Dendritic cell treated with granulocyte-macrophage colony-stimulating factor and Interleukin-4, amounts not matched to agents 40 ng/mL and 50 ng/mL, for 4 days (primary cell): ENCODE results near the gene MSRB3.

Experiments
- H3K27ac Mint-ChIP-seq: one replicate; pipeline ENCODE4 v1.8.0; 2022; ENCODE audit warnings: mild to moderate bottlenecking, mixed read lengths
- H3K27me3 Mint-ChIP-seq: one replicate; pipeline ENCODE4 v1.8.0; 2022; ENCODE audit warnings: mild to moderate bottlenecking, mixed read lengths
- H3K36me3 Mint-ChIP-seq: one replicate; pipeline ENCODE4 v1.8.0; 2022; ENCODE audit warnings: low read depth, mixed read lengths
- H3K4me1 Mint-ChIP-seq: one replicate; pipeline ENCODE4 v1.8.0; 2022; ENCODE audit warnings: low read depth, mixed read lengths
- H3K4me3 Mint-ChIP-seq: one replicate; pipeline ENCODE4 v1.8.0; 2022; ENCODE audit warnings: mild to moderate bottlenecking, moderate library complexity, mixed read lengths
- H3K9me3 Mint-ChIP-seq: one replicate; pipeline ENCODE4 v1.8.0; 2022; ENCODE audit warnings: mixed read lengths
- intact Hi-C: fragments of 100-400 bp; cut with micrococcal nuclease; formaldehyde crosslinking; loops from one replicate; pipeline ENCODE4 v1.15.0; 2022

MSRB3 gene

GRCh38 chr12:65500091-65500900 is 221.8 kb downstream of the MSRB3 start:
- H3K36me3 Mint-ChIP-seq: no peaks in the 10 kb centered on the region
- H3K27ac Mint-ChIP-seq: no peak overlapping the region
- intact Hi-C loops: no loop called here
- no peaks in the 10 kb centered on the region for H3K9me3 Mint-ChIP-seq
- no peaks in the 10 kb centered on the region for H3K27me3 Mint-ChIP-seq
- peaks cover 5% of the 10 kb centered on the region for H3K4me1 Mint-ChIP-seq
- no peak overlapping the region for H3K4me3 Mint-ChIP-seq

GRCh38 chr12:65501093-65501621 is 222.7 kb downstream of the MSRB3 start:
- Mint-ChIP-seq H3K36me3 (no peaks in the 10 kb centered on the region), H3K4me1 (peaks cover 5% of the 10 kb centered on the region), H3K27me3 (peaks cover 1% of the 10 kb centered on the region), H3K9me3 (no peaks in the 10 kb centered on the region), H3K27ac (no peak overlapping the region), H3K4me3 (no peak overlapping the region)
- intact Hi-C loops: no loop called here

GRCh38 chr12:65501935-65502334 is 223.5 kb downstream of the MSRB3 start:
- Mint-ChIP-seq H3K27me3 (peaks cover 3% of the 10 kb centered on the region), H3K27ac (no peak overlapping the region), H3K4me3 (no peak overlapping the region), H3K36me3 (no peaks in the 10 kb centered on the region), H3K9me3 (no peaks in the 10 kb centered on the region), H3K4me1 (peaks cover under 1% of the 10 kb centered on the region)
- intact Hi-C loops: no loop called here

- no peaks in the 10 kb centered on the region for H3K9me3 Mint-ChIP-seq
- H3K27me3 Mint-ChIP-seq: peaks cover 3% of the 10 kb centered on the region
- intact Hi-C loops: no loop called here
- no peak overlapping the region for H3K4me3 Mint-ChIP-seq
- no peak overlapping the region for H3K27ac Mint-ChIP-seq
- no peaks in the 10 kb centered on the region for H3K36me3 Mint-ChIP-seq
- H3K4me1 Mint-ChIP-seq: no peaks in the 10 kb centered on the region
Measured at GRCh38 chr12:65504417-65504816, 225.9 kb downstream of the MSRB3 start.

GRCh38 chr12:65505386-65506121 is 227.1 kb downstream of the MSRB3 start:
- Mint-ChIP-seq H3K9me3 (no peaks in the 10 kb centered on the region), H3K4me3 (no peak overlapping the region), H3K36me3 (no peaks in the 10 kb centered on the region), H3K27ac (no peak overlapping the region), H3K27me3 (peaks cover 3% of the 10 kb centered on the region), H3K4me1 (no peaks in the 10 kb centered on the region)
- intact Hi-C loops: no loop called here

- Mint-ChIP-seq H3K4me1 (no peaks in the 10 kb centered on the region), H3K27me3 (peaks cover 3% of the 10 kb centered on the region), H3K36me3 (no peaks in the 10 kb centered on the region), H3K4me3 (no peak overlapping the region), H3K9me3 (no peaks in the 10 kb centered on the region), H3K27ac (no peak overlapping the region)
- intact Hi-C loops: no loop called here
Measured at GRCh38 chr12:65508276-65509035, 230.0 kb downstream of the MSRB3 start.

- Mint-ChIP-seq H3K27me3 (peaks cover 3% of the 10 kb centered on the region), H3K36me3 (no peaks in the 10 kb centered on the region), H3K4me3 (no peak overlapping the region), H3K4me1 (no peaks in the 10 kb centered on the region), H3K27ac (no peak overlapping the region), H3K9me3 (no peaks in the 10 kb centered on the region)
- intact Hi-C loops: no loop called here
Measured at GRCh38 chr12:65510007-65510406, 231.5 kb downstream of the MSRB3 start.

- Mint-ChIP-seq H3K9me3 (no peaks in the 10 kb centered on the region), H3K4me3 (no peak overlapping the region), H3K4me1 (no peaks in the 10 kb centered on the region), H3K27ac (no peak overlapping the region), H3K36me3 (no peaks in the 10 kb centered on the region), H3K27me3 (peaks cover 3% of the 10 kb centered on the region)
- intact Hi-C loops: no loop called here
Measured at GRCh38 chr12:65510584-65511050, 232.1 kb downstream of the MSRB3 start.

- Mint-ChIP-seq H3K4me1 (no peaks in the 10 kb centered on the region), H3K4me3 (no peak overlapping the region), H3K36me3 (no peaks in the 10 kb centered on the region), H3K27me3 (peaks cover under 1% of the 10 kb centered on the region), H3K9me3 (no peaks in the 10 kb centered on the region), H3K27ac (no peak overlapping the region)
- intact Hi-C loops: no loop called here
Measured at GRCh38 chr12:65511134-65511834, 232.8 kb downstream of the MSRB3 start.

- Mint-ChIP-seq H3K4me1 (no peaks in the 10 kb centered on the region), H3K27me3 (no peaks in the 10 kb centered on the region), H3K27ac (no peak overlapping the region), H3K9me3 (no peaks in the 10 kb centered on the region), H3K4me3 (no peak overlapping the region), H3K36me3 (no peaks in the 10 kb centered on the region)
- intact Hi-C loops: no loop called here
Measured at GRCh38 chr12:65511912-65512311, 233.4 kb downstream of the MSRB3 start.
